Keratinocyte (primary cell): ENCODE data around the gene MCEE. TPM values are rescaled to one million over a fixed set of nuclear protein-coding genes. Genes with fewer than 3 reads are reported as not detected.
"Not testable (repeated sequence)": the region's sequence is repeated elsewhere in the genome, so short reads cannot be mapped to it uniquely, and the experiment has no call there.

ENCODE experiments used
- DNase-seq: peaks from one replicate; pipeline ENCODE4 v3.0.0-alpha.2; 2011; ENCODE audit warnings: low read depth, missing footprints, low spot score
- FAIRE-seq: peaks from 2 replicates; lab custom pipeline; 2011; peaks lifted over from hg19 to GRCh38; lab: Jason Lieb, UNC
- H2AFZ ChIP-seq: 2 replicates; pipeline ENCODE4 v1.6.0; 2012; ENCODE audit warnings: low read length, control low read depth, inconsistent platforms; ENCODE audit not compliant: control insufficient read depth
- H3K27ac ChIP-seq: 2 replicates; pipeline ENCODE4 v1.5.1; 2011; ENCODE audit warnings: low read length; ENCODE audit not compliant: control insufficient read depth, insufficient read depth
- H3K27me3 ChIP-seq: 3 replicates; pipeline ENCODE4 v1.6.0; 2011; ENCODE audit warnings: low read length; ENCODE audit not compliant: control insufficient read depth, insufficient read depth; ENCODE audit errors: extremely low read depth
- H3K36me3 ChIP-seq, 2 experiments: 2 replicates in 1 of 2; 3 replicates in 1 of 2; pipeline ENCODE4 v1.5.1; 2011; ENCODE audit warnings: low read length in 2 of 2, mild to moderate bottlenecking in 1 of 2; ENCODE audit not compliant: control insufficient read depth in 2 of 2, insufficient read depth in 2 of 2; ENCODE audit errors: extremely low read depth in 1 of 2
- H3K4me1 ChIP-seq: 3 replicates; pipeline ENCODE4 v1.5.1; 2011; ENCODE audit warnings: low read length; ENCODE audit not compliant: control insufficient read depth, insufficient read depth; ENCODE audit errors: extremely low read depth
- H3K4me2 ChIP-seq: 3 replicates; pipeline ENCODE4 v1.6.0; 2011; ENCODE audit warnings: low read depth, low read length; ENCODE audit not compliant: control insufficient read depth, insufficient read depth; ENCODE audit errors: extremely low read depth
- H3K4me3 ChIP-seq, 3 experiments: fragments of 200-600 bp in 1 of 3; sonication (generic) in 1 of 3; 2 replicates in 2 of 3; 3 replicates in 1 of 3; pipeline ENCODE4 v1.5.1; 2011 to 2016; ENCODE audit warnings: low read length in 3 of 3, mild to moderate bottlenecking in 3 of 3, control low read depth in 2 of 3, inconsistent platforms in 1 of 3, low read depth in 1 of 3, mixed read lengths in 1 of 3, mixed run types in 1 of 3, moderate library complexity in 1 of 3; ENCODE audit not compliant: control insufficient read depth in 2 of 3, insufficient read depth in 2 of 3; ENCODE audit errors: extremely low read depth in 1 of 3
- H3K79me2 ChIP-seq: 2 replicates; pipeline ENCODE4 v1.6.0; 2012; ENCODE audit warnings: low read length; ENCODE audit not compliant: control insufficient read depth, insufficient read depth
- H3K9ac ChIP-seq: 3 replicates; pipeline ENCODE4 v1.6.0; 2011; ENCODE audit warnings: low read length; ENCODE audit not compliant: control insufficient read depth, insufficient read depth; ENCODE audit errors: extremely low read depth
- H3K9me1 ChIP-seq: 3 replicates; pipeline ENCODE4 v1.6.0; 2011; ENCODE audit warnings: low read length; ENCODE audit not compliant: control insufficient read depth, insufficient read depth; ENCODE audit errors: extremely low read depth
- H3K9me3 ChIP-seq: 2 replicates; pipeline ENCODE4 v1.5.1; 2012; ENCODE audit warnings: low read depth, low read length; ENCODE audit not compliant: control insufficient read depth
- H4K20me1 ChIP-seq: 3 replicates; pipeline ENCODE4 v1.6.0; 2011; ENCODE audit warnings: low read length; ENCODE audit not compliant: control insufficient read depth, insufficient read depth; ENCODE audit errors: extremely low read depth
- dilution Hi-C: fragments of 300-500 bp; cut with MboI; formaldehyde crosslinking; loops from one replicate; pipeline ENCODE4 v1.7.0; 2020; ENCODE audit warnings: low sequenced_read_pairs; ENCODE audit not compliant: extremely low pct_ligation_motif_present
- polyA plus RNA-seq, 5 experiments: library from polyadenylated mRNA; depleted of rRNA in 3 of 5; stranded (reverse) in 3 of 5; stranded (forward) in 1 of 5; unstranded in 1 of 5; fragments of >200 nt; gene quantifications; 1 replicate in 1 of 5; 2 replicates in 3 of 5; 3 replicates in 1 of 5; pipeline versions ENCODE4 v1.2.1 to v1.2.3, GENCODE V29; 2011 to 2012; ENCODE audit warnings: missing spikeins in 2 of 5, low read depth in 1 of 5, low replicate concordance in 1 of 5

MCEE gene
- polyA plus RNA-seq, 1 donor (not counting 4 experiments of a cell fraction or from before 2014, with no cell fraction given): 7.4 TPM

- H3K4me1 ChIP-seq, H3K9me1 ChIP-seq, H3K79me2 ChIP-seq, H3K36me3 ChIP-seq, H3K9me3 ChIP-seq, H3K27ac ChIP-seq, H2AFZ ChIP-seq, H3K27me3 ChIP-seq, DNase-seq, FAIRE-seq, H3K9ac ChIP-seq, H3K4me3 ChIP-seq, dilution Hi-C loops, H3K4me2 ChIP-seq, H4K20me1 ChIP-seq: not testable (repeated sequence)
These were observed 44.6 kb downstream of the MCEE start for GRCh38 chr2:71085325-71086003.

GRCh38 chr2:71083752-71084312 lies 46.2 kb downstream of the MCEE start:
- H3K79me2 ChIP-seq, H3K4me3 ChIP-seq, H3K4me1 ChIP-seq, H3K9me1 ChIP-seq, H3K27me3 ChIP-seq, H3K9me3 ChIP-seq, H2AFZ ChIP-seq, FAIRE-seq, H4K20me1 ChIP-seq, dilution Hi-C loops, H3K9ac ChIP-seq, H3K27ac ChIP-seq, H3K4me2 ChIP-seq, DNase-seq, H3K36me3 ChIP-seq: not testable (repeated sequence)

GRCh38 chr2:71083297-71083696 lies 46.7 kb downstream of the MCEE start:
- H3K4me3 ChIP-seq, H3K9me1 ChIP-seq, H3K27me3 ChIP-seq, H3K4me2 ChIP-seq, DNase-seq, H3K4me1 ChIP-seq, H3K79me2 ChIP-seq, FAIRE-seq, dilution Hi-C loops, H4K20me1 ChIP-seq, H2AFZ ChIP-seq, H3K9ac ChIP-seq, H3K27ac ChIP-seq, H3K36me3 ChIP-seq, H3K9me3 ChIP-seq: not testable (repeated sequence)
